Right lobe of liver (tissue), 4 donors: ENCODE data around the gene MAML3.

Source experiments
- POLR2A ChIP-seq: fragments of 450-650 bp; IDR thresholded peaks from one replicate; pipeline ENCODE4 v1.6.1; 2017; ENCODE audit warnings: antibody characterized with exemption, mild to moderate bottlenecking
- TF ChIP-seq, protein P1 (sequence below), 4 donors: fragments of 200-600 bp in 3 of 4; fragments of 450-650 bp in 1 of 4; IDR thresholded peaks; one replicate each; pipeline versions ENCODE4 v1.5.1 to v1.8.0; 2016 to 2022; ENCODE audit warnings: antibody characterized with exemption in 4 of 4, mild to moderate bottlenecking in 2 of 4
- donor health status: DM: no; HTN: no; CAD: no.
- donor health status: DM: no; HTN: no; CAD: no.
- donor health status: DM: no; HTN: yes; CAD: no.

DNA sequence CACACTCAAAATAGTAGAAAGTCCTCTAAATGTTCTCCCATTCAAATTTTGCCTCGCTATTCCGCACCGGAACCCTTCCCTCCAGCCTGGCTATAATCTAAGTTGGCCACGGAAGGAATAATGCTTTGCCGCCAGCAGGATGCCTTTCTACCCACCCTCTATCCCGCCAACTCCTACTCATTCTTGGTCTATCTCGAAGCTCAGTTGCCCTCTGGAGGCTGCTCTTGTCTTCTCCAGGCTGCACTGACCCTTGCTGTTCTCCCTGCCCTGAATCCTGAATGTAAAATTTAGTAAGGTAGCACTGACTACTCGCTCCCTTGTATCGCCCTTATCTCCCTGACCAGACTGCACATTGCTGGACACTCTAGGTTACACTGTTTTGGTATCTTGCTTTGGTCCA, 275.9 kb downstream of the MAML3 start:
- TF ChIP-seq, protein P1, sequence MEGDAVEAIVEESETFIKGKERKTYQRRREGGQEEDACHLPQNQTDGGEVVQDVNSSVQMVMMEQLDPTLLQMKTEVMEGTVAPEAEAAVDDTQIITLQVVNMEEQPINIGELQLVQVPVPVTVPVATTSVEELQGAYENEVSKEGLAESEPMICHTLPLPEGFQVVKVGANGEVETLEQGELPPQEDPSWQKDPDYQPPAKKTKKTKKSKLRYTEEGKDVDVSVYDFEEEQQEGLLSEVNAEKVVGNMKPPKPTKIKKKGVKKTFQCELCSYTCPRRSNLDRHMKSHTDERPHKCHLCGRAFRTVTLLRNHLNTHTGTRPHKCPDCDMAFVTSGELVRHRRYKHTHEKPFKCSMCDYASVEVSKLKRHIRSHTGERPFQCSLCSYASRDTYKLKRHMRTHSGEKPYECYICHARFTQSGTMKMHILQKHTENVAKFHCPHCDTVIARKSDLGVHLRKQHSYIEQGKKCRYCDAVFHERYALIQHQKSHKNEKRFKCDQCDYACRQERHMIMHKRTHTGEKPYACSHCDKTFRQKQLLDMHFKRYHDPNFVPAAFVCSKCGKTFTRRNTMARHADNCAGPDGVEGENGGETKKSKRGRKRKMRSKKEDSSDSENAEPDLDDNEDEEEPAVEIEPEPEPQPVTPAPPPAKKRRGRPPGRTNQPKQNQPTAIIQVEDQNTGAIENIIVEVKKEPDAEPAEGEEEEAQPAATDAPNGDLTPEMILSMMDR (IDR thresholded peaks at IDR 0.05), result no peak
- no peak for TF ChIP-seq POLR2A
